ENCODE results near the gene HIF1A.
"Not testable (repeated sequence)": the region's sequence is repeated elsewhere in the genome, so short reads cannot be mapped to it uniquely, and the experiment has no call there.

Gene HIF1A

GRCh38 chr14:61694830-61695694 is at the start of gene HIF1A:
Gene HIF1A, plus strand, starts transcription at chr14:61695513. Its CDS starts 292 bp downstream, at chr14:61695805.
- peak; percentile 95 for DNase-seq (ENCODE audit: low read depth)

GRCh38 chr14:61646366-61647116 is 48.8 kb upstream of the HIF1A start:
- DNase-seq (ENCODE audit: low read depth): no peak

DNA sequence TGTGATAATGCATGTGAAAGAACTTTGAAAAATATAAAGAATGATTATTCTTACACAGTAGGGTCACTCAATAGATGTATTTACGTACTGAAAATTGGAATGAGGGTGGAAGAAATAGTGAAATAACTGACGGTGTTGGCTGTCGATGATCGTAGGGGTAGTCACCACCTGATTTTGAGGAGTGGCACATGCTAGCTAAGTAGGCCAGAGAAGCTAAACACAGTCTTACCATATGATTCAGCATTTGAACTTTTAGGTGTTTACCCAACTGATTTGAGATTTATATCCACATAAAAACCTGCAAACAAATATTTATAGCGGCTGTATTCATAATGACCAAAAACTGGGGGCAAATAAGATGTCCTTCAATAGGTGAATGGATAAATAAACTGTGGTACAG is 47.6 kb upstream of the HIF1A start:
- no peak for DNase-seq (ENCODE audit: low read depth)

DNA sequence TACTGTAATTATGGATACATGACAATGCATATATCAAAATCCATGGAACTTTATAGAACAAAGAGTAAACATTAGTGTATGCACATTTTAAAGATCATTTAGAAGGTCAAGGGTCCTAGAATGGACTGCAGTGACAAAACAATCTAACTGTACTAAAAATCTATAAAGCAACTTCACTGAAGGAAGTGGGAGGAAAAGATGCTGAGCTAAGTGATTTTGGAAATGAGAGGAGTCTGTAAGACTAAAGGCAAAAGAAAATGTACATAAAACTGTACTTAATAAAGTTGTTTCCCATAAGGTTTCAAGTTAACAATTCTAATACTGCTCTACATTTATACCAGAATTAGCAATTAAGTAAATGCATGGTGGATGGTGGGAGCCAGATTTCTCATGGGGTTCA is 46.9 kb upstream of the HIF1A start:
- DNase-seq (ENCODE audit: low read depth): no peak

- DNase-seq (ENCODE audit: low read depth): no peak
These were observed 46.0 kb upstream of the HIF1A start for GRCh38 chr14:61649283-61649682.

GRCh38 chr14:61651355-61651754 is 44.0 kb upstream of the HIF1A start:
- DNase-seq (ENCODE audit: low read depth): no peak

- no peak for DNase-seq (ENCODE audit: low read depth)
These were observed 42.6 kb upstream of the HIF1A start for GRCh38 chr14:61652526-61653262.

- no peak for DNase-seq (ENCODE audit: low read depth)
These were observed 41.8 kb upstream of the HIF1A start for GRCh38 chr14:61653507-61653906.

DNA sequence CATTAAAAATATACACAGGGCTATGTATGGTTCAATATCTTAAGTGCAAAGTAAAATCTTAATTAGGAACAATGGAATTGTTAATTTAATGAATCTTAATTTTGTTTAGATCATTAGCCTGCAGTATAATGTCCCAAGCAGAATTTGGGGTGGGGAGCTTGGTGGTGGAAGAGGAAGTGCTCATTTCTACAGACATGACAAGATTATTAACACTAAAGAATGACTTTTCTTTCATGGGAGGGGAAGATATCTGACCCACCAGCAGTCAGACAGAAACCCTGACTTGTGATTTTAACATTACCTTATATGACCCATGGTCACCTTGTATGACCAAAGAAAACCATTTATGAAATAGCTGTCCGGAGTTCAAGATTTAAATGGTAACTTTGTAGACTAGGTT is 41.3 kb upstream of the HIF1A start:
- DNase-seq (ENCODE audit: low read depth): no peak

GRCh38 chr14:61655777-61656176 is 39.5 kb upstream of the HIF1A start:
- no peak for DNase-seq (ENCODE audit: low read depth)

GRCh38 chr14:61656341-61656740 is 39.0 kb upstream of the HIF1A start:
- DNase-seq (ENCODE audit: low read depth): no peak

DNA sequence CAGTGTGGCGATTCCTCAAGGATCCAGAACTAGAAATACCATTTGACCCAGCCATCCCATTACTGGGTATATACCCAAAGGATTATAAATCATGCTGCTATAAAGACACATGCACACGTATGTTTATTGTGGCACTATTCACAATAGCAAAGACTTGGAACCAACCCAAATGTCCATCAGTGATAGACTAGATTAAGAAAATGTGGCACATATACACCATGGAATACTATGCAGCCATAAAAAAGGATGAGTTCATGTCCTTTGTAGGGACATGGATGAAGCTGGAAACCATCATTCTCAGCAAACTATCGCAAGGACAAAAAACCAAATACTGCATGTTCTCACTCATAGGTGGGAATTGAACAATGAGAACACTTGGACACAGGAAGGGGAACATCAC is 37.2 kb upstream of the HIF1A start:
- DNase-seq (ENCODE audit: low read depth): not testable (repeated sequence)

GRCh38 chr14:61659582-61659981 is 35.7 kb upstream of the HIF1A start:
- DNase-seq (ENCODE audit: low read depth): no peak

DNA sequence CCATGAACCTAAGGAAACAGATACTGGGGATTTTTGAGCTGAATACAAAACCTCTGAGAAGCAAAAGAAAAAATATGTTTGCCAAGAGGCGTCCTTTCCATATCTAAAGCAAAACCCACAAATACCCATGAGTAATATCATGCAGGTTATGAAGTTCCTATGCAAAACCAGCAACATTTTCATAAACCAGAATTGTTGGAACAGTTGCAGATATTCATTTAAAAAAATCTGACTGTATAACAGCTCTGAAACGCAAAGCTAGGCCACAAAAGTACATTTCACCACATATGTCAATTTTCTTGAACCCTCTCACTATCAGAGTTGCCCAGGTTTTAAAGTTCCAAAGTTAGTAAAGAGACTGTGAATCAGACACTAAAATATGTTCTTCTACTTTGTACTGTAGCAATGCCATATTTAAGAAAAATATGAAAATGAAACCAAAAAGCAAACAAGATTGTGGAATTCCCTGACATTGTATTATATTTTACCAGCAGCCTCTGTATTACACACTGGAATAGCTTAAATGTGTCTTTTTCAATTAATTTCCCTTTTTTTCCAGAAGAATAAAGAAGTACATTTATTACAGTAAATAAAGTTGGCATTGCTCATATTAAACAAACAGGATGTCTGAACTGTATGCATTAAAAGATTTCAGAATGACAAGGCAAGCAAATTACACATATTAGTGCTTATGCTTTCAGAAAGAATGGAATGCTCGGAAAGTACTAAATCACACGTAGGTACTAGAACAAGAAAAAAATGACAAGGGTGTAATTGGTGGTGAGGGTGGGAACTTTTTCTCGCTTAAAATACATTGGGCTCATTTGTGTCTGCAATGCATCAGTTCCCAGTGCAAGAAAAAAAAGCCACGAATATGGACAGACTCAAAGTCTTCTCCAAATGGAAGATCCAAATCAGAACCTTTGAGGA is 33.6 kb upstream of the HIF1A start:
- no peak for DNase-seq (ENCODE audit: low read depth)

- DNase-seq (ENCODE audit: low read depth): peak; percentile 22
These were observed 32.6 kb upstream of the HIF1A start for GRCh38 chr14:61662437-61663311.

- DNase-seq (ENCODE audit: low read depth): no peak
These were observed 31.9 kb upstream of the HIF1A start for GRCh38 chr14:61663312-61663979.

DNA sequence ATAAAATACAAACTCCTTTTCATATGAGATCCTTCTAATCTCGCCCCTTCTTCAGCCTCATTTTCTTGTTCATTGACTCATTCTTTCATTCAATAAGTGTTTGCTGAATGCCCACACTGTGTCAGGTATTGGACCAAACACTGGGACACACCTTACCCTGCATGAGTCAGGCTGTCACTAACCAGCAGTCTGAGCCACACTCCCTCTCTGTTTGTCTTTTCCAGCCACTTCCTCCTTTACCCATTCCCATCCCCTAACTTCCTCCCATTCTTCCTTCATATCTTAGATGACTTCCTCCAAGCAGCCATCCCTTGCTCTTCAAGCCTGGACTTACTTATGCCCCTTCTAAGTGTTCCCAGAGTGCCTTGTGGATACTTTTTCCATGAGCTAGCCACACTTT is 27.0 kb upstream of the HIF1A start:
- peak; percentile 8 for DNase-seq (ENCODE audit: low read depth)

DNA sequence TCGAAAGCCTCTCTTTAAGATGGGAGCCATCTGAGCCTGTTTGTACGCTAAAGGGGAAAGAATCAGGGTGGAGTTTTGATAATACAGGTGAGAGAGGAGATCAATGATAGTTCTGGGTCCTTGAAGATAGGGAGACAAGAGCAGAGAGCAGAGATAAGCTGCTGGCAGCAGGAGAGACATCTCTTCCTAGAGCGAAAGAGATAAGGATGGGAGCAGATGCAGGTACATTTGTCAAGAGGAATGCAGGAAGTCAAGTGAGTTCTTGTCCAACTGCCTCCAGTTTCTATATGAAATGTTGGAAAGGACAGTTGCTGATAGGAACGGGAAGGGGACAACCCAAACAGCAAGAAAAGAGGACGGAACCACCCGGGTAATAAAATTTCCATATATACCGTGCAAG is 24.7 kb upstream of the HIF1A start:
- DNase-seq (ENCODE audit: low read depth): no peak

DNA sequence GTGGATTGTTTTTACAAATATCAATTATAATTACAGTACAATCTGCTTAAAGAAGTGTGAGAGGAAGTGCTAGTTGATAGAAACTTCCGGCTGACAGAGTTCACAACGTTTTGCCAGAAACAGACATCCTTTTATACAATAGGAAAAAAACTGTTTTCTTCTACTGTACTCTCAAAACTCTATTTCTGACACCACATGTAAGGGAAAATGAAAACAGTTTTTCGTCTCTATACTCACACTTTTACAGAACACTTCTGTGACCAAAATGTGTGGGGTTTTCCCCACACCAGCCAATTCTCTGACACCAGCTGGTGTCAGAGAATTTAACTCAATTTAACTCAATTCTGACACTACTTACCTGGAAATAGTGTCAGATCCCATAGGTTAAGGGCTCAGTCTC is 24.2 kb upstream of the HIF1A start:
- DNase-seq (ENCODE audit: low read depth): peak; percentile 11

DNA sequence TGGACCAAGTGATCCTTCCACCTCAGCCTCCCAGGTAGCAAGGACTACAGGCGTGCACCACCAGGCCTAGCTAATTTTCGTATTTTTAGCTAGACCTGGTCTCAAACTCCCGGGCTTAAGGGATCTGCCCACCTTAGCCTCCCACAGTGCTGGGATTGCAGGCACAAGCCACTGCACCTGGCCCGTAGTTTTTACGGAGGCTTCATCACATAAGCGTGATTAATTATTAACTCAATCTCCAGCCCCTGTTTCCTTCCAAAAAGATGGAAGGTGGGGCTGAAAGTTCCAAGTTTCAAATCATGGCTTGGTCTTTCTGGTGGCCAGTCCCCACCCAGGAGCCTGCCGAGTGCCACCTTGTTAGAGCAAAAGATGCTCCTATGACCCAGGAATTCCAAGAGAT is 22.5 kb upstream of the HIF1A start:
- no peak for DNase-seq (ENCODE audit: low read depth)
